Hematopoietic multipotent progenitor cell (in vitro differentiated cells): ENCODE data around the gene SPATA4. TPM values are rescaled to one million over a fixed set of nuclear protein-coding genes. Genes with fewer than 3 reads are reported as not detected.

Experiments used
- DNase-seq, 3 donors: peaks; one replicate each; pipeline ENCODE4 v3.0.0-alpha.2; 2011 to 2015; ENCODE audit warnings: low read depth in 2 of 3, low spot score in 2 of 3
- total RNA-seq: library from RNA; depleted of rRNA; stranded (reverse); fragments of >200 nt; gene quantifications from one replicate; pipeline ENCODE4 v1.2.3, GENCODE V29; 2012

SPATA4 gene
- total RNA-seq, 1 donor: not detected

DNA sequence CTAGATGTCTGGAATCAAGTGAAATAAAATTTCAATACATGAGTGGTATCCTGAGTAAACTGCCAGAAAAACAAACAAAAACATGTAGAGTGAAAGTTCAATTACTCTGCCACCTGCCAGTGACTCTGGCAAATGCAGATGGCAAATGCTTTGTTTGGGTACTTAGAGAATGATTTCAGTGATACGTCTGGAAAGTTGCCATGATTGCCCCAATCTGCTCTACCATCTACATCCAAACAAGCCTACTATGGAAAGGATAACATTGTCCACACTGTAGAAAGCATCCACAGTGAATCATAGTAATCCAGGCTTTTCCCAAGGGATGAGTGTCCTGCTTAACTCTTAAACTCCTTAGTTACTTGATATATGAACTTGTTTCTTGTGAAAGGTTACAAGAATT lies 3.4 kb downstream of the SPATA4 start:
- DNase-seq: peak in 1 of 3 donors; percentile 1

DNA sequence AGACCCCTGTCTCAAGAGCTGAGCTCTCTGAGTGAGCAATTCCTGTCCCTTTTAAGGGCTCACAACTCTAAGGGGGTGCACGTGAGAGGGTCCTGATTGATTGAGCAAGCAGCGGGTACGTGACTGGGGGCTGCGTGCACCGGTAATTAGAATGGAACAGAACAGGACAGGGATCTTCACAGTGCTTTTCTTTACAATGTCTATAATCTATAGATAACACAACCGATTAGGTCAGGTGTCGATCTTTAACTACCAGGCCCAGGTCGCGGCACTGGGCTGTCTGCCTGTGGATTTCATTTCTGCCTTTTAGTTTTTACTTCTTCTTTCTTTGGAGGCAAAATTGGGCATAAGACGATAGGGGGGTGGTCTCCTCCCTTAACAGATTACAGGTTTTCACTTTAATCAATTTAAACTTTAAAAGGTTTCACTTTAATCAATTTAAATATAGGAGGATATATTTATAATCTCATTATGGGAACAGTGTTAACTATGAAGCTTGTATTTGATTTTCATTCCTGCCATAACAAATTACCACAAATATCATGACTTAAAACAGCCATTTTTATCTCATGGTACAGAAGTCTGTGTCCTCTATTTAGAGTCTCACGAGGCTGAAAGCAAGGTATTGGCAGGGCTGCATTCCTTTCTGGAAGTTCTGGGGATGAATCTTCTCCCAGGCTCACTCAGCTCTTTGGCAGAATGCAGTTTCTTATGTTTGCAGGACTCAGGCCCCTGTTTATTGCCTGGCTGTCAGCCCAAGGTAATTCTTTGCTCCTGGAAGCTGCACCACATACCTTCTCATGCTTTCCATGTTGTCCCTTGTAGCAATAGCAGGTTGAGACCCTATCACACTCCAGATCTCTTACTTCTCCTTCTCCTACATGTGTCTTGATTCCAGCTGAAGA lies 5.2 kb downstream of the SPATA4 start:
- no peak for DNase-seq

DNA sequence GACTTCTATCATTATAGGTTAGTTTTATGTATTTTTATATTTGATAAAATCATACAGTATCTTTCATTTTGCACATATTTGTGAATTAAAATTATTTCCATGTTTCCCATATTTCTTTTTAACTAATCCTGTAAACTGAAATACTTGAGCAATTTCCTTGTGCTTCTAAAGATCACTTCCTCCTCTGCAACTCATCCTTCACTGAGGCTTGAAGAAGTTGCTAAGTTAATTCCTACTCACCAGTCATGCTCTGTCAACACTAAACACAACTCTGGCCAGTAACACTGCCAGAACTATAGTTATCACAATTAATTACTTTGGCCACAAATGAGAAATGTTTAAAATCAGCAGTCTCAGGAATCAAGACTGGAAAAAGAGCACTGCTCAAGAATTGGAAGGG lies 6.7 kb downstream of the SPATA4 start:
- no peak for DNase-seq

DNA sequence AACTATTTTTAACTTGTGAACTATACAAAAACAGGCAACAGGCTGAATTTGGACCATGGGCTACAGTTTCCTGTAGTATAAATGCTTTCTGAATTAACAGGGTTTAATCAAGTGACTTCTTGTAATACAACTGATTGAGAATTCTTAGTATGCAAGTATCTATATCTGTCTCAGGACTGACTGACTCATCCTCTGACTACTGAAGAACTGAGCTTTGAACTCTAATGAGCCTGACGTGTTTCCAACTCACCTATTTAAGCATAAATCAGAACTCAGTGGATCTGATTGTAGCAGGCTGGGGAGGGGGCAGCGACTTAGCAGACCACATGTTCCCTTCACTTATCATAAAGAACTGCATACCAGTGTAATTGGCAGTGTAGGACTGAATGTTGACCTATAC lies 7.8 kb downstream of the SPATA4 start:
- DNase-seq: no peak

DNA sequence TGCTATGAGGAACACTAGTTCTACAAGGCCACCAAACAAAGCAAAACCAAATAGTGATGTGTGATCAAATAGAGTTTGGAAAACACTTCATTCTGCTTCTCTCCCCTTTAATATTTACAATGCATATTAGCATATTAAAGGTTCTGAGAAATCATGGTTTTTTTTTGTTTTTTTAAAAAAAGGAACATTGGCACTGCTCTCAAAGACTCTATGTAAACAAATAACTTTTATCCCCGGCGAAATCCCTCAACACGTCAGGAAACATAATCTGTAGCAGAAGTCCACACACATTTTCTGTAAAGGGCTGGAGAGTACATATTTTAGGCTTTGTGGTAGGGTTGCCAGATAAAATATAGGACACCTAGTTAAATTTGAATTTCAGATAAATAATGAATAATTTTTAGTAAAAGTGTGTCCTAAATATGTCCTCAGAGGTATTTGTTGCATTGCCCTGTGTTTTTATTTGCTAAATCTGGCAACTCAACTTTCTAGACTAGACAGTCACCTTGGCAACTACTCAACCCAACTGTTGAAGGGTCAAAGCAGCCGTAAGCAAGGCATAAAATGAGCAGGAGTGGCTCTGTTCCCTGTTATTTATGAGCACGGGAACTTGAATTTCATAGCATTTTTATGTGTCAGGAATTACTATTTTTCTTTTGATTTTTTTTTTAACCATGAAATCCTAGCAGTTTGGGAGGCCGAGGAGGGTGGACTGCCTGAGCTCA lies 8.6 kb downstream of the SPATA4 start:
- DNase-seq: no peak

DNA sequence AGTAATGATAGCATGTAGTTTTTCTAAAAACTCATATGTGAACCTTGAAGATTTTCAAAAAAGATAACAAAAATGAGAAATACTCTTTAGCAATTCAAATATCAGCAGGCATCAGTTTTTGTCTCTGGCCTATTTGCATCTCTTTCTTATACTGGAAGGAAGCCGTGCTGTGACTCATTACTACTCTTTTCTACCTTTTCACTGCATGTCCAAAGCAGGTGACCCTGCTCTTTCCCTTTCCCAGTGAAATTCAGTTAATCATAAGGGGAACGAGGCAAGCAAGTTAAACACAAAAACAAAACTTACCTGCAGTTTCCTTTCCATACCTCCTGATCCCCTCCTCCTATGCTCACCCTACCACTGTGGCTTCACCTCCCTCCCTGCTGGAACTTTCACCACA lies 9.3 kb downstream of the SPATA4 start:
- no peak for DNase-seq

DNA sequence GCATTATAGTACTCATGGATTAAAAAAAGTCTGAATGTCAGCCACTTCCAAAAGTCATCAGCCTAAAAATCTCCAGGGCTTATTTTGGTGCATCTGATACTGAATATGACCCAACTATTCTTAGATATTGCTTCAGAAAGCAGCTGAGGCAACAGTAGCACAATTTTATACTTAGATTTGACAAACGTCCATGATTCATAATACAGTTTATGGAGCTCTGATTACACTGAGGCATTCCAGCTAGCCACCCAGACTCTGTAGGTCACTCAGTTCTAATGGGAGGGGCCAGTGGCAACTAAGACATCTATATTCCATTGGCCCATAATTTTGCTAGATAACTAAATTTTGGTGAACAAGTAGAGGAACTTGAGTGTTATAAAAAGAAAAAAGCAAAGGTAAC lies 10.3 kb downstream of the SPATA4 start:
- no peak for DNase-seq

DNA sequence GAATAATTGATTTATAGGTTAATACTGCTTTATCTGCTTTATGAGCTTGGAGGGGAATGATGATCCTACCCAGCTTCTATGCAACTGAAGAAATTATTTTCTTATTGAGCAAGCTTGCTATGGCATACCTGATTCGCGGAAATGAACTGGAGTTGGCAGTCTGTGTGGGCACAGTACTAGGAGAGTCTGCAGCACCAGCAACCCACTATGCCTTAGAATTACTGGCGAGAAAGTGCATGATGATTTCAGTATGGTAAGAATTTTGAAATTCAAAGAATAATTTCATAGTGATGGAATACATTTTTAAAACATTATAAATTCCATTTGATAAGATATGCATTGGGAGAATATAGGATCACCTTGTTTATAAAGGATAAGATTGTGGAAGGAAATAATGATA lies 32.3 kb downstream of the SPATA4 start:
- DNase-seq: no peak

DNA sequence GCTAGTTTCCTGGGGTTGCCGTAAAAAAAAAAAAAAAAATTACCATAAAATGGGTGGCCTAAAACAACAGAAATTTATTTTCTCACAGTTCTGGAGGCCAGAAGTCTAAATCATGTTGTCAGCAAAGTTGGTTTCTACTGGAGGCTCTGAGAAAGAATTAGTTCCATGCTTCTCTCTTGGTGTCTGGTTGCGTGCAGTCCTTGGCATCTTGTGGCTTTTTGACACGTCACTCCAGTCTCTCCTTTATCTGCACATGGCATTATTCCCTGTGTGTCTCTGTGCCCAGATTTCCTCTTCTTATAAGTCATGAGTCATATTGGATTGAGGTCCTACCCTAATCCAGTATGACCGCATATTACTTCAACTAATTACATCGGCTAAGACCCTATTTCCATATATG lies 38.7 kb downstream of the SPATA4 start:
- no peak for DNase-seq

DNA sequence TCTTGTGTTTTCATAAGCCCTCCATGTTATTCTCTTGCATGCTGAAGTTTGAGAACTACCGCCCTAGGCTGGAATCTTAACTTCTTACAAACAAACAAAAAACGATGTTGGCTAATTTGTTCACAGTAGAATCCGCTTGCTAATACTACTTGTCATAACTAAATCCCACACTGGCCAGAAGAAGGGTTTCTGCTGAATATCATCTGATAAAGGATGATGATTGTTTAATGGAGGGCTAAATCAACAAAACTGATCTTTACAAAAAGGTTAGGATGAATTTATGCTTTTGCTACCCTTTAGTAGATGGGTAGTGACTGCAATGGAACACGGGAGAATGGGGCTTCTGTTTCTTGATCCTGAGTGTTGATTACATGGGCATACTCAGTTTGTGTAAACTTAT lies 42.3 kb downstream of the SPATA4 start:
- no peak for DNase-seq

DNA sequence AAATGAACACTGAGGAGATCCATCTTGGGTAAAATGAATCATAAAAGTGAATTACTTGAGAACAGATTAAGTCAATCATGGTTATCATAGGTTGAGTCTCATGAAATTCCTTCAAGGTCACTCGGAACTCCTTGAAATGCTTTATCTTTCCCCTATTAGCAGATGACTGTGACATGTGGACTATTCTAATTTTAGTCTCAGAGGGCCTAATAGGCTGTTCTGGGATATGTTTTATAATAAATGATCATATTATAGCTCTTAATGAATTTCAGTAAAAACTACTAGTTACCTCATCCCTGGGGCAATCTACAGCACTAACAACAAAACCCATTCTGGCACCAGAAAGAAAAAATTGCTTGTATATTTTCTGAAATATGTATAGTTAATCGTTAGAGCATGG lies 44.7 kb downstream of the SPATA4 start:
- no peak for DNase-seq

DNA sequence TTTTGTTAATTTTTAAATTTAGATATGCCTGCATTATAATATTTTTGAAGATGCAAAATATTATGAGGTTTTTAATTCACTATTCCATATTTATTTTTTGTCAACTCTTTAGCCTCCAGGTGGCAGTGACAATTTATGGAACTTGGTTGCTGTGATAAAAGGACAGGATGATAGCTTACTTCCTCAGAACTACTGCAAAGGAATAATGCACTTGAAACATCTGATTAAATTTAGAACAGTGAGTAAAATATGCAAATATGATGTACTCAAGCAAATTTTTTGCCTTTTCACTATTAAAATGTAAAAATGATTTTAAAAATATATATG lies 45.1 kb downstream of the SPATA4 start:
- peak in 2 of 3 donors; percentile 12 to 51 for DNase-seq

DNA sequence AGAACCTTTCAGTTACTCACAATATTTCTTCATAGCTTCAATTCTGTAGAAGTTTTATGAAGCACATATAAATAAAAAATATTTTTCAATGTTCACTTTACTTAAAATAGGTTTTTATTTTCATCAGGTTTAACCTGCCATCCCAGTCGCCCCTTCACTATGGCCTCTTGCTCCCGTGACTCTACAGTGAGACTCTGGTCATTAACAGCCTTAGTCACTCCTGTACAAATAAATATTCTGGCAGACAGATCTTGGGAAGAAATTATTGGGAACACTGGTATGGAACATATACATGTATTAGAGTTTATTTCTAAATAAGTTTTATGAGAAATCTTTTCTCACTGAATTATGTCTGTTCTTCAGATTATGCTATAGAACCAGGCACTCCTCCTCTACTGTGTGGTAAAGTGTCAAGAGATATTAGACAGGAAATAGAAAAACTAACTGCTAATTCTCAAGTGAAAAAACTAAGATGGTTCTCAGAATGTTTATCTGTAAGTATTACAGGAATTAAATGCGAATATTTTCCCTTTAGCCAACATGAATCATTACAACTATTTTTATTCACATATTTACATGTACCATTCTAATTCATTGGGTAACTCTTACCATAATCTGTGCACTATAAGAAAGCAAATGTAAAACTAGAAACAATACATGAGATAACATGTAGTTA lies 45.6 kb downstream of the SPATA4 start:
- DNase-seq: no peak

DNA sequence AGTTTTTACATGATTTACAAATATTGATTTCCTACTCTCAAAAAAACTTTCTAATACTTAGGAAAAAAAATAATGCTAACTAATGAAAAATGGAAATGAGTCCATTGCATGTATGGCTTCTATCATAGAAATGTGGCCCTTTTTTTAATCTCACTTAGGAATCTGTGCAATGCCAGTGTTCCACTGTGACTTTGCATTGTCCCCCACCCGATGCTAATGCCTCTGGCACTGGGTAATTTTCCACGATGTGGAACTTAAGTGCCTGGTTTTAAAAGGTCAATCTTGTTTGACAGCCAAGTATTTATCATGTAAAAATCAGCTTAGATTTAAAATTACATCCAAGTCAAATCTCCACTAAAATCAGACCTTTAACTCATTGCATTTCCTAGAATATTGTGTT lies 53.1 kb downstream of the SPATA4 start:
- no peak for DNase-seq

DNA sequence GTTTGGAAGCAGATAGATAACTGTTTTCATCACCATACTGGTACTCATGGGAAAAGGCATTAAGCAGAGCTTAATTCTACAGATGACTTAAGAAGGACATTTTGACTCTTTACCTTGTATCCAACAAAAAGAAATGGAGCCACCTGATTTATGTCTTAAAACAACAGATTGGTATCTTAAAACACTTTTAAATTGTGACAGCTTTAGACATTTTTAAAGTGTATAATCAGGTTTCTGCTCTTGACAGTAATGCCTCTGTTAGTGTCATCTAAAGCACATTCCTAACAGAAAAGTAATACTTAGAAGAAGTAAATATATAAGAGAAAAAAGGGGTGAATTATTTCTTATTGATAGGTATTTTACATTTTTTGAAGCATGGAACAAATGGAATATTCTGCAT lies 55.9 kb downstream of the SPATA4 start:
- DNase-seq: no peak

DNA sequence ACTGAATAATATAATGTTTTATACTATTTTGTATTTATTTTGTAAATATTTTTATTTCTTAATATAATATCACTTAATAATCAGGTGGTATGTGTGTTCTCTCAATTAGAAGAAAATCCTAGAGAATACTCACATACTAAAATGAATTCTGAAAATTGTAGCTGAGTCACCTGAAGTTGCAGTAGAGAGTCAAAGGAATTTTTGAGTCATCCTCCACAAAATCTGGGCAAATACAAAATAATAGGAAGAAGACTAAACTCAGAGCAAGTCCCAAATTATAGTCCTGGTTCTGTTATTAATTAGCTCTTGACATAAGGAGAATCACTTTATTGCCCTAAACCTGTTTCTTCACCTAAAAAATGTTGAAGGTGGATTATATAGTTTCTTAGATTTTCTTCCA lies 57.8 kb downstream of the SPATA4 start:
- DNase-seq: no peak

DNA sequence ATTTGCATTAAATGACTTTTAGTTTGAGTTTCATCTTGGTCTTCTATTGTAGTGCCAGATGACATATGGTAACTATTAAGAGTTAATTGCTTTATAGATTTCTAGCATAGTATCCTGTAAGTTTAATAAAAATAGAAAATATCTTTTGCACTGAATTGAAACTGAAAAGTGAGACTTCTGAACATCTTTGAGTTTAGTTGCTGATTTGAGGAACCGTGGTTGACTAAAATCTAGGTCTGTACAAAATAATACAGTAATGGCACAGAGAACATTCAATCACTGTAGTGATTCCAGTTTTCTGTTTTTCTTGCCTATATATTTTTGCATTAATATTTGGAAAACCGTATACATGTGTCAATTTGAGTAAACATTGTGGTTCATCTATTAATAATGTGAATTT lies 60.7 kb downstream of the SPATA4 start:
- DNase-seq: no peak

Other genes starting within 250 kb of the SPATA4 start
- gene WDR17, start 129.7 kb downstream of the SPATA4 start, total RNA-seq: 3.2 TPM
- not detected for gene ASB5, start 73.6 kb upstream of the SPATA4 start, total RNA-seq
- gene SPCS3, start 124.4 kb upstream of the SPATA4 start, total RNA-seq: 55.7 TPM